Measurements from ENCODE around the gene MECR. TPM values are rescaled to one million over a fixed set of nuclear protein-coding genes. Genes with fewer than 3 reads are reported as not detected.
A peak's percentile ranks its signal among the peaks of the same experiment; 100 is the strongest.
"Not testable (repeated sequence)": the region's sequence is repeated elsewhere in the genome, so short reads cannot be mapped to it uniquely, and the experiment has no call there.

Gene MECR
- total RNA-seq, 2 donors from 2014 or later, result 14.3 to 20.6 TPM

- no peak for ATAC-seq
- DNase-seq, result no peak
- intact Hi-C loops (cut with DNase I, micrococcal nuclease), result loop anchor here (10.0 kb wide), 4 partner anchors 846 to 1476 kb away; no protein-coding TSS in a partner anchor
These were observed 7.9 kb upstream of the MECR start for GRCh38 chr1:29238620-29239002.

DNA sequence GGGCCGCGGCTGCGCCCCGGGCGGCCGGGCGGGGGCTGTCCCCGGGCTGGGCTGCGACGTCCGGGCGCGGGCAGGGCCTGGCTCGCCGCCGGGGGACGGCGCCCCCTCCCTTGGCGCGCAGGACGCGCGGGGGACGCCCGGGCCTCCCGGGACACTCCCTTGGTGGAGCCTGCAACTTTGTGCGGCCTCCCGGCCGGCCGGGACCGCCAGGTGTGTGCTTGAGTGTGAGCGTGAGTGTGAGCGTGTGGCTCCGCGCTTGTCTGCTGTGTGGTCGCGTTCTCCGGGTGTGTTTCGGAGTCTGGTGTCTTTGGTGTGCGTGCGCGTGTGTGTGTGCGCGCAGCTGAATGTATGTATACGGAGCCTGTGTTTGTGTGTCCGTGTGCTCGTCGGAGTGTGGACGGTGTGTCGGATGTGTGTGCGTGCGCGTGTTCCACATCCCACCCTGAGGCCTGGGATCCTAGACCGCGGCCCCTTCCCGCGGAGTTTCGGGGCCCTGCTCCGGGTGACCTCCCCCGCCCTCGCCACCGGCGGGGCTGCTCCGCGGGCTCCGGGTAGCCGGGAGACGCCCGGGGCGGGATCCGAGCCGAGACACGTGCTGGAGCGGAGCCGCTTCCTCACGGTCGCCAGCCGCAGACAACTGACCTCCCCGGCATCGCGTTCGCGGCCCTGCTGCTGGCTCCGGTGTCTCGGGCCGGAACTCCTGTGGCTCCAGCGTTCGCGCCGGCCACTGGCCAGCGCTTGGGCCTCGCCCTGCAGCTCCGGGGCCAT lies 7.3 kb upstream of the MECR start:
- DNase-seq, result peak in 1 of 2 donors; percentile 43
- peak; percentile 27 for ATAC-seq
- intact Hi-C loops (cut with DNase I, micrococcal nuclease), result loop anchor here (10.0 kb wide), 4 partner anchors 847 to 1477 kb away; no protein-coding TSS in a partner anchor

- ATAC-seq (peak; percentile 6), DNase-seq (peak in 1 of 2 donors; percentile 29)
- intact Hi-C loops (cut with DNase I, micrococcal nuclease), result loop anchor here (10.0 kb wide), 4 partner anchors 848 to 1478 kb away; no protein-coding TSS in a partner anchor
These were observed 6.5 kb upstream of the MECR start for GRCh38 chr1:29237129-29237821.

GRCh38 chr1:29236712-29237128 lies 6.0 kb upstream of the MECR start:
- DNase-seq (no peak), ATAC-seq (no peak)
- intact Hi-C loops (cut with DNase I, micrococcal nuclease), result loop anchor here (10.0 kb wide), 4 partner anchors 848 to 1478 kb away; no protein-coding TSS in a partner anchor

DNA sequence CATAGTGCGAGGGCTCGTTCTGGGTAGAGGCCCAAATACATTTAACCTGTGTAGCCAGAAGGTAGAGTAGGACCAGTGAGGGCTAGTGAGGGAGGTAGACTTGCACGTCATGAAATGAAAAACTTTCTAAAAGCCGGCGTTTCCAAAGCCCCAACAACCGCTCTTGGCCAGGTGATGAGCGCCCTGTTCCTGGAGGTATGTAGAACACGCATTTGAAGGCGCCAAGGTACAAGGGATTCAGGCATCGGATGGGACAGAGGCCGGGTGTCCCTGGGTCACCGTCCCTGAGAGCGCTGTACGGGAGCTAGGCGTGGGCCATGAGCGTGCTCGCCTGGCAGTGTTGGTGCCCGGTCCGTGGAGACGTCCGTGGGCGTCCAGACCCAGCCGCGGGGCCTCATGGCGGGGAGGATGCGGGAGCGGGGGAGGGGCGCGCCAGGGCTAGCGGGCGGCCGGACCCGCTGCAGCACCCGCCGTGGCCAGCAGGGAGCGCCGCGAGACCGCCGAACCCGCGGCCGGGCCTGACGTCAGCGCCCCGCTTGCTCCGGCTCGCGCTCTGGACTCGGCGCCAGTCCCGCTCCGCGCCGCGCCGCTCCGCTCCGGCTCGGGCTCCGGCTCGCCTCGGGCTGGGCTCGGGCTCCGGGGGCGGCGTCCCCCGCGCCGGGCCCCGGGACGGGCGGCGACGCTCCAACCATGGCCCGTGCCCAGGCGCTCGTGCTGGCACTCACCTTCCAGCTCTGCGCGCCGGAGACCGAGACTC lies 5.4 kb upstream of the MECR start, which contains the start of gene PTPRU:
Gene PTPRU (plus strand): TSS at position 568 of the 757 bp plus-strand sequence. CDS start 123 bp downstream, at position 691.
- intact Hi-C loops (cut with DNase I, micrococcal nuclease), result loop anchor here (10.0 kb wide), 4 partner anchors 849 to 1479 kb away; no protein-coding TSS in a partner anchor
- DNase-seq (peak; percentile 56 to 84), ATAC-seq (peak; percentile 83)

GRCh38 chr1:29234881-29235280 lies 4.1 kb upstream of the MECR start:
- intact Hi-C loops (cut with DNase I, micrococcal nuclease), result loop anchor here (10.0 kb wide), 4 partner anchors 850 to 1480 kb away; no protein-coding TSS in a partner anchor
- not testable (repeated sequence) for ATAC-seq, DNase-seq

DNA sequence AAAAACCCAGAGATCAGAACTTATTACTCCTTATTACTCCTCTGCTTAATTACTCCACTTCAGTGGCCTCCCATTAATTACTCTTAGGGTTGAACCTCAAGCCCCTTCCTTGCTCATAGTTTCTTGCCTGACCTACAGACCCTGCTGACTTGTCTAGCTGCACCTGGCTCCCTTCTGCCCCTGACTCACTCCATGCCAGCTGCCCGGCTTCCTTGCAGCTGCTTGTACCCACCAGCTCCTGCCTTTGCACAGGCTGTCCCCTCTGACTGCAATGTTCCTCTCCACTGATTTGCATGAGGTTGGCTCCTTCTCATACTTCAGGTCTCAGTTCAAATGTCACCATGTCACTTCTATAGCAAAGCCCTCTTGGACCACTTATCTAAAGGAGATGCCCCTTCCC lies 3.7 kb upstream of the MECR start:
- intact Hi-C loops (cut with DNase I, micrococcal nuclease), result loop anchor here (10.0 kb wide), 4 partner anchors 850 to 1480 kb away; no protein-coding TSS in a partner anchor
- ATAC-seq, result no peak

GRCh38 chr1:29233693-29234092 lies 3.0 kb upstream of the MECR start:
- no peak for ATAC-seq
- no peak for DNase-seq
- intact Hi-C loops (cut with DNase I, micrococcal nuclease), result loop anchor here (10.0 kb wide), 4 partner anchors 851 to 1481 kb away; no protein-coding TSS in a partner anchor

More for the DNA sequence above, 3.7 kb upstream of the MECR start:
- no peak for DNase-seq

DNA sequence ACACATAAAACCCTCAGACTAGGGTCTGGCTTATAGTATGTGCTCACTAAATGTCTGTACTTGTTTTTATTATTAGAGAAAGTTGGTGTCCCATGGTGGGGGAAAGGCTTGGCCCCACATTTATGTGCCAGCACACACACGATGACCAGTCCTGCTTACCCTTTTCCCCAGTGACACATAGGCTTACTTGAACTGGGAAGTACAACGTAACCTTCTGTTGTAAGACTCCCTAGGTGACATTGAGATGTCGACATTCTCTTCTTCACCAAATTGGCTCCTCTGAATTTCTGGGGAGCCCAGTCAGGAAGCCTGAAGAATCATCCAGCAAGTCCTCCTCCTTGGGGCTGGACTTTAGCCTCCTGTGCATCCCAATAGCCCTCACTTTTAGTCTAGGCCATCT lies 1.7 kb upstream of the MECR start:
- ATAC-seq, result no peak
- intact Hi-C loops (cut with DNase I, micrococcal nuclease), result loop anchor here (10.0 kb wide), 4 partner anchors 852 to 1482 kb away; no protein-coding TSS in a partner anchor
- no peak for DNase-seq

- intact Hi-C loops (cut with DNase I, micrococcal nuclease), result loop anchor here (10.0 kb wide), 4 partner anchors 855 to 1485 kb away; no protein-coding TSS in a partner anchor
- no peak for ATAC-seq
These were observed 556 bp downstream of the MECR start for GRCh38 chr1:29230204-29230552.

GRCh38 chr1:29227511-29227910 lies 3.2 kb downstream of the MECR start:
- no peak for ATAC-seq
- DNase-seq, result no peak
- intact Hi-C loops (cut with DNase I, micrococcal nuclease), result no loop called here

More at GRCh38 chr1:29230204-29230552, 556 bp downstream of the MECR start:
- no peak for DNase-seq

GRCh38 chr1:29225361-29225760 lies 5.4 kb downstream of the MECR start:
- no peak for ATAC-seq
- DNase-seq, result no peak

DNA sequence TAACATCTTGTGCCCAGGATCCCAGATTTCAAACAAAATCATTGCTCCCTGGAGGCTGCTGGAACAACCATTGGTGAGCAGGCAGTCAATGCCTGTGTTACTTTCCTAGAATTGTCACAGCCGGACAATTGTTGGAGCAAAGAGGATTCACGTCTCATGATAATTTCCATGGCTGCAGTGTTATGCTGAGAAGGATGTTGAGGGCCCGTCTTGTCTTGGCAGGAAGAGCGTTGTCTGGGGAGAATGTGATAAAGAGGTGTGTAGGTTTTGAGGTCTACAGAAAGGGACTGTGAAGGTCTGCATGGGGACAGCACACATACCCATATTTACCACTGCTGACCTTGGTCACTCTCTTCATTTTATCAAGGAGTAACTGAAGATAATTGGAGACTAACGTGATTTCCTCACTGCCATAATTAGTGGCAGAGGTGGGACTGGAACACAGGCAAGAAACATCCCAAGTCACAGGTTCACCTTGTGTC lies 6.3 kb downstream of the MECR start:
- intact Hi-C loops (cut with DNase I, micrococcal nuclease), result no loop called here
- no peak for ATAC-seq
- no peak for DNase-seq

More at GRCh38 chr1:29225361-29225760, 5.4 kb downstream of the MECR start:
- intact Hi-C loops (cut with DNase I, micrococcal nuclease), result no loop called here

- no peak for ATAC-seq
- DNase-seq, result no peak
- intact Hi-C loops (cut with DNase I, micrococcal nuclease), result no loop called here
These were observed 7.2 kb downstream of the MECR start for GRCh38 chr1:29223521-29223920.

DNA sequence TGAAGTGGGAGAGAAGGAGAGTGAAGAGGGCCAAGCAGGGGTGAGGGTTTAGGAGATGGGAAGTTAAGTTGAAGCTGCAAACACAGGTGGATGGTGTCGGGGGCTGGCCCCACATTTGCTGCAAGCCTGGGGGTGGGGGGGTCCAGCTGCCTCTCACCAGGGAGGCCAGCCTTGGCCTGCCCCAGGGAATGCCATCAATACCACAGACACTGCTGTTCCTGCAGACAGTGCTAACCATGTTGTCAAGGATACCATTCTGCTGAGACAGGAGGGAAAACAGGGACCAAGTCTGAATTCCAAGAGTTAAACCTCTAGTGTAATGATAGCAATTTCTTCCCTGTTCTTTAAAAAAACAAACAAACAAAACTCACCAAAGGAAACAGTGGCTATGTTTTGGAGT lies 8.0 kb downstream of the MECR start:
- no peak for ATAC-seq
- intact Hi-C loops (cut with DNase I, micrococcal nuclease), result no loop called here
- DNase-seq, result no peak

DNA sequence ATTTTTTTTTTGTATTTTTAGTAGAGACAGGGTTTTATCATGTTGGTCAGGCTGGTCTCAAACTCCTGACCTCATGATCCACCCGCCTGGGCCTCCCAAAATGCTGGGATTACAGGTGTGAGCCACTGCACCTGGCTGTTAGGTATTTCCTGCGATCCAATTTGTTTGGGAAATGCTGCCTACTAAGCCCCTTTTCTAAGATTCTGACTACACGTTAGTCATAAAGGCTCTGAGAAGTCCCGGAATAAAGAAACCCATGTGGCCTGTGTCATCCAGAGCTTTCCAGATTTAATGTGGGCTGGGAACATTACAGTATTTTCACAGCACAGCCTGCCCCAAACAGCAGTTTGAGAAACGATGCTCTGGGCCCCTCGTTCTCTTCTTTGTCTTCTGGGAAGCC lies 8.5 kb downstream of the MECR start:
- intact Hi-C loops (cut with DNase I, micrococcal nuclease); ATAC-seq; DNase-seq: not testable (repeated sequence)

DNA sequence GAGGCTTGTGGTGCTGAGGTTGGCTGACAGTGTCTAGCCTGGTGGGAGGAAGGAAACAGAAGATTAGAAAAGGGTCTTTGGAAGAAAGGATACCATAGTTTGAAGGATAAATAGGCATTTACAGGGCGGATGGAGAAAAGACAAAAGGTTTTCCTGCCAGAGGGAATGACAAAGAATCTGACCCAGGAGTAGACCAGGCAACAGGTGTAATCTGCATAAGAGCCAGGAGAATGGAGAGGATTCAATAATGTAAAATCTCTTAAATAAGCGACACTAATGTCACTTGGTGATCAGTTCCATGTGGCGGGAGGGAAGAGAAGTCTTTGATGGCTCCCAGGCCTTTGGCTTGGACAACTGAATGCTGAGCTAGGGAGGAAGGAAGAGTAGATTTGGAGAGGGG lies 9.4 kb downstream of the MECR start:
- ATAC-seq (no peak), DNase-seq (no peak)
- intact Hi-C loops (cut with DNase I, micrococcal nuclease), result no loop called here

GRCh38 chr1:29218223-29218622 lies 12.5 kb downstream of the MECR start:
- DNase-seq, result no peak
- ATAC-seq, result no peak
- intact Hi-C loops (cut with DNase I, micrococcal nuclease), result no loop called here

- intact Hi-C loops (cut with DNase I, micrococcal nuclease), result no loop called here
- ATAC-seq, result no peak
- DNase-seq, result no peak
These were observed 13.1 kb downstream of the MECR start for GRCh38 chr1:29217633-29218032.

Measured in left colon (tissue), 2 donors.